ENCODE data around the gene SNPH. TPM values are rescaled to one million over a fixed set of nuclear protein-coding genes. Genes with fewer than 3 reads are reported as not detected.
A peak's percentile ranks its signal among the peaks of the same experiment; 100 is the strongest.
"Not testable (repeated sequence)": the region's sequence is repeated elsewhere in the genome, so short reads cannot be mapped to it uniquely, and the experiment has no call there.

SNPH gene
- total RNA-seq (10 to 100 TPM in 1 of 4 donors, 1 to 10 TPM in 3; 6.4 to 21.0 (median 8.9) TPM), polyA plus RNA-seq (1 to 10 TPM in 1 of 3 donors, under 1 TPM in 2; under 0.01 to 4.4 (median 0.23) TPM)

GRCh38 chr20:1266167-1266973, at the start of gene SNPH:
Gene SNPH, plus strand, starts transcription at chr20:1266294. Its CDS starts 29,946 bp downstream, at chr20:1296240.
- DNase-seq: peak; percentile 91

GRCh38 chr20:1216527-1217427, 49.3 kb upstream of the SNPH start:
- DNase-seq, H3K36me3 ChIP-seq, H3K4me3 ChIP-seq, H3K9me3 ChIP-seq, H3K4me1 ChIP-seq, H3K27ac ChIP-seq: not testable (repeated sequence)
- intact Hi-C loops (cut with DNase I): loop anchor here (10.0 kb wide), 1 partner anchor 262 kb away; no protein-coding TSS in a partner anchor
- WGBS, 2 donors: 40 to 71% methylated on average over 19 of the region's 19 CpGs
- peaks cover 0 to 12% (median 5%) of the 10 kb centered on the region in 3 donors for H3K27me3 ChIP-seq

More at GRCh38 chr20:1266167-1266973, at the start of gene SNPH:
- TF ChIP-seq CTCF (IDR thresholded peaks at IDR 0.05) (no peak), POLR2AphosphoS5 (IDR thresholded peaks at IDR 0.05) (peak; percentile 5 to 47 (median 22))
- 1% methylated on average over 61 of the region's 61 CpGs for WGBS, 2 donors
- Histone ChIP-seq H3K36me3 (peaks cover 0 to 5% (median 0%) of the 10 kb centered on the region in 4 donors), H3K27me3 (no peaks in the 10 kb centered on the region), H3K9me3 (no peaks in the 10 kb centered on the region), H3K4me3 (peak within 1 kb of the TSS; percentile 76 to 91 (median 88)), H3K4me1 (peaks cover 0 to 22% (median 17%) of the 10 kb centered on the region in 4 donors), H3K27ac (peak within 1 kb of the TSS; percentile 73 to 87 (median 78))
- intact Hi-C loops (cut with DNase I): loop anchor here (2.0 to 5.0 kb wide), 4 partner anchors 40 to 626 kb away; partner anchors contain the start of gene RAD21L1

- H3K27ac ChIP-seq; H3K36me3 ChIP-seq; H3K4me3 ChIP-seq; intact Hi-C loops (cut with DNase I); H3K9me3 ChIP-seq; DNase-seq: not testable (repeated sequence)
- H3K4me1 ChIP-seq: peaks cover 0 to 19% (median 14%) of the 10 kb centered on the region in 4 donors
- 52 to 86% methylated on average over 4 of the region's 4 CpGs for WGBS, 2 donors
- H3K27me3 ChIP-seq: peaks cover 9 to 19% (median 18%) of the 10 kb centered on the region in 3 donors
These were observed 43.3 kb upstream of the SNPH start for GRCh38 chr20:1222750-1223149.

- peaks cover 0 to 19% (median 14%) of the 10 kb centered on the region in 4 donors for H3K4me1 ChIP-seq
- no peaks in the 10 kb centered on the region for H3K9me3 ChIP-seq
- TF ChIP-seq EP300 (IDR thresholded peaks at IDR 0.05): no peak
- TF ChIP-seq POLR2AphosphoS5 (IDR thresholded peaks at IDR 0.05): no peak
- no peak for TF ChIP-seq CTCF (IDR thresholded peaks at IDR 0.05)
- no peak for TF ChIP-seq POLR2A (IDR thresholded peaks at IDR 0.05)
- intact Hi-C loops (cut with DNase I): no loop called here
- WGBS, 2 donors: 80 to 85% methylated on average over 20 of the region's 20 CpGs
- H3K27ac ChIP-seq: no peak overlapping the region
- H3K4me3 ChIP-seq: no peak overlapping the region
- H3K36me3 ChIP-seq: no peaks in the 10 kb centered on the region
- DNase-seq: no peak
- peaks cover 9 to 34% (median 33%) of the 10 kb centered on the region in 3 donors for H3K27me3 ChIP-seq
These were observed 41.7 kb upstream of the SNPH start for GRCh38 chr20:1224205-1224890.

GRCh38 chr20:1225263-1225782, 40.8 kb upstream of the SNPH start:
- Histone ChIP-seq H3K36me3 (no peaks in the 10 kb centered on the region), H3K27me3 (peaks cover 9 to 44% (median 35%) of the 10 kb centered on the region in 3 donors), H3K4me1 (peaks cover 0 to 19% (median 14%) of the 10 kb centered on the region in 4 donors), H3K4me3 (peak overlapping the region; percentile 14 to 63 (median 52)), H3K27ac (peak overlapping the region in 2 of 4 donors; percentile 27 to 65), H3K9me3 (no peaks in the 10 kb centered on the region)
- DNase-seq: no peak
- intact Hi-C loops (cut with DNase I): no loop called here
- TF ChIP-seq POLR2AphosphoS5 (IDR thresholded peaks at IDR 0.05) (no peak), POLR2A (IDR thresholded peaks at IDR 0.05) (no peak), CTCF (IDR thresholded peaks at IDR 0.05) (no peak), EP300 (IDR thresholded peaks at IDR 0.05) (no peak)
- WGBS, 2 donors: 2 to 6% methylated on average over 30 of the region's 30 CpGs
